Upper lobe of left lung (tissue), 6 donors: ENCODE data around the gene ACER1. TPM values are rescaled to one million over a fixed set of nuclear protein-coding genes. Genes with fewer than 3 reads are reported as not detected.
"Not testable (repeated sequence)": the region's sequence is repeated elsewhere in the genome, so short reads cannot be mapped to it uniquely, and the experiment has no call there.

ENCODE experiments used
- ATAC-seq, 2 donors: fragments of 200-7000 bp; cut with Tn5 transposase; one replicate each; pipeline ENCODE4 v1.9.1; 2022; ENCODE audit warnings: mild to moderate bottlenecking in 2 of 2, moderate library complexity in 2 of 2; ENCODE audit not compliant: low FRiP score in 2 of 2
- DNase-seq, 2 donors: peaks; one replicate each; pipeline ENCODE4 v3.0.0-alpha.2; 2019 to 2020
- H3K27ac ChIP-seq, 4 donors: fragments of 200-600 bp; sonication (generic); one replicate each; pipeline ENCODE4 v1.5.1; 2016 to 2019
- H3K27me3 ChIP-seq, 4 donors: fragments of 200-600 bp; sonication (generic); one replicate each; pipeline ENCODE4 v1.5.1; 2017 to 2019
- H3K36me3 ChIP-seq, 4 donors: fragments of 200-600 bp; sonication (generic); one replicate each; pipeline ENCODE4 v1.5.1; 2016 to 2019
- H3K4me1 ChIP-seq, 4 donors: fragments of 200-600 bp; sonication (generic); one replicate each; pipeline ENCODE4 v1.5.1; 2018 to 2019
- H3K4me3 ChIP-seq, 4 donors: fragments of 200-600 bp; sonication (generic); one replicate each; pipeline ENCODE4 v1.5.1; 2017 to 2019; ENCODE audit warnings: mild to moderate bottlenecking in 2 of 4, moderate library complexity in 1 of 4
- H3K9me3 ChIP-seq, 4 donors: fragments of 200-600 bp; sonication (generic); one replicate each; pipeline ENCODE4 v1.5.1; 2018 to 2019
- CTCF ChIP-seq, 6 experiments: fragments of 450-650 bp in 4 of 6; fragments of 200-600 bp in 2 of 6; sonication (generic) in 2 of 6; IDR thresholded peaks; one replicate each; pipeline ENCODE4 v1.5.1; 2016 to 2019; ENCODE audit warnings: antibody characterized with exemption in 6 of 6
- EP300 ChIP-seq, 4 donors: sonication (generic); formaldehyde crosslinking; IDR thresholded peaks; one replicate each; pipeline ENCODE4 v1.5.1; 2017; ENCODE audit warnings: antibody characterized with exemption in 4 of 4, control low read depth in 2 of 4
- POLR2A ChIP-seq, 4 donors: fragments of 450-650 bp; IDR thresholded peaks; one replicate each; pipeline ENCODE4 v1.5.1; 2016 to 2017; ENCODE audit warnings: antibody characterized with exemption in 4 of 4, mild to moderate bottlenecking in 2 of 4
- POLR2AphosphoS5 ChIP-seq, 2 donors: sonication (generic); formaldehyde crosslinking; IDR thresholded peaks; one replicate each; pipeline ENCODE4 v1.5.1; 2017; ENCODE audit warnings: antibody characterized with exemption in 2 of 2
- WGBS, 2 donors: methylation state at CpG; one replicate each; pipeline ENCODE4 v1.1.5; 2017 to 2018; 5-methylcytosine and 5-hydroxymethylcytosine counted together
- total RNA-seq, 6 donors: library from RNA; depleted of rRNA in 4 of 6; stranded (reverse); fragments of >200 nt in 4 of 6; gene quantifications; one replicate each; pipeline versions ENCODE4 v1.1.0 to v1.2.1, GENCODE V29; 2016 to 2021
- donor health status: DM: no; HTN: no; CAD: no; lungs with moderate emphysema.
- donor health status: DM: no; HTN: yes; CAD: no; lungs with severe emphysema.

Gene ACER1
- total RNA-seq, 6 donors from 2014 or later = not detected

GRCh38 chr19:6286676-6287075 lies 46.7 kb downstream of the ACER1 start:
- no peak for ATAC-seq
- no peaks in the 10 kb centered on the region for H3K36me3 ChIP-seq
- H3K27me3 ChIP-seq = no peaks in the 10 kb centered on the region
- no peak overlapping the region for H3K4me3 ChIP-seq
- WGBS, 2 donors = 64 to 88% methylated on average over 4 of the region's 4 CpGs
- peaks cover 28 to 59% (median 47%) of the 10 kb centered on the region in 4 donors for H3K9me3 ChIP-seq
- no peak for TF ChIP-seq CTCF (IDR thresholded peaks at IDR 0.05)
- TF ChIP-seq POLR2A (IDR thresholded peaks at IDR 0.05) = no peak
- no peak for TF ChIP-seq EP300 (IDR thresholded peaks at IDR 0.05)
- TF ChIP-seq POLR2AphosphoS5 (IDR thresholded peaks at IDR 0.05) = no peak
- no peak overlapping the region for H3K27ac ChIP-seq
- no peaks in the 10 kb centered on the region for H3K4me1 ChIP-seq
- no peak for DNase-seq

GRCh38 chr19:6282393-6282792 lies 51.0 kb downstream of the ACER1 start:
- not testable (repeated sequence) for H3K36me3 ChIP-seq, H3K27me3 ChIP-seq, H3K27ac ChIP-seq, DNase-seq, H3K4me3 ChIP-seq, ATAC-seq
- H3K9me3 ChIP-seq = peaks cover 11 to 19% (median 15%) of the 10 kb centered on the region in 4 donors
- peaks cover 15 to 25% (median 16%) of the 10 kb centered on the region in 4 donors for H3K4me1 ChIP-seq
- 83 to 86% methylated on average over 6 of the region's 6 CpGs for WGBS, 2 donors

- WGBS, 2 donors = 7 to 34% methylated on average over 8 to 36 of the region's 66 CpGs
- peak within 1 kb of the TSS; percentile 88 to 94 (median 92) for H3K27ac ChIP-seq
- ATAC-seq (peak; percentile 96 to 99), DNase-seq (peak; percentile 97 to 100)
- no peaks in the 10 kb centered on the region for H3K36me3 ChIP-seq
- TF ChIP-seq EP300 (IDR thresholded peaks at IDR 0.05) = no peak
- peak; percentile 60 to 97 (median 72) for TF ChIP-seq CTCF (IDR thresholded peaks at IDR 0.05)
- TF ChIP-seq POLR2A (IDR thresholded peaks at IDR 0.05) = peak in 1 of 4 donors; percentile 61
- peak; percentile 66 for TF ChIP-seq POLR2AphosphoS5 (IDR thresholded peaks at IDR 0.05)
- H3K4me1 ChIP-seq = peaks cover 37 to 48% (median 40%) of the 10 kb centered on the region in 4 donors
- peak within 1 kb of the TSS; percentile 88 to 94 (median 92) for H3K4me3 ChIP-seq
- H3K9me3 ChIP-seq = no peaks in the 10 kb centered on the region
- no peaks in the 10 kb centered on the region for H3K27me3 ChIP-seq
Observed at GRCh38 chr19:6279931-6280591, 53.4 kb downstream of the ACER1 start, which contains the start of gene MLLT1. Gene MLLT1 (minus strand): TSS chr19:6279975. CDS start chr19:6279784, 191 bp downstream.

- WGBS, 2 donors = no CpG with 5 or more reads among the region's 59 CpGs
- DNase-seq (no peak), ATAC-seq (no peak)
- Histone ChIP-seq H3K4me3 (peak overlapping the region; percentile 88 to 94 (median 92)), H3K27me3 (no peaks in the 10 kb centered on the region), H3K4me1 (peaks cover 41 to 53% (median 44%) of the 10 kb centered on the region in 4 donors), H3K36me3 (no peaks in the 10 kb centered on the region), H3K9me3 (no peaks in the 10 kb centered on the region), H3K27ac (peak overlapping the region; percentile 88 to 94 (median 92))
- TF ChIP-seq POLR2AphosphoS5 (IDR thresholded peaks at IDR 0.05) (no peak), EP300 (IDR thresholded peaks at IDR 0.05) (no peak), POLR2A (IDR thresholded peaks at IDR 0.05) (no peak), CTCF (IDR thresholded peaks at IDR 0.05) (no peak)
Observed at GRCh38 chr19:6279620-6279930, 53.8 kb downstream of the ACER1 start.

- Histone ChIP-seq H3K27ac (peak overlapping the region; percentile 88 to 94 (median 92)), H3K4me3 (peak overlapping the region; percentile 88 to 94 (median 92)), H3K9me3 (no peaks in the 10 kb centered on the region), H3K27me3 (no peaks in the 10 kb centered on the region), H3K4me1 (peaks cover 47 to 59% (median 50%) of the 10 kb centered on the region in 4 donors), H3K36me3 (no peaks in the 10 kb centered on the region)
- 10 to 14% methylated on average over 17 to 18 of the region's 36 CpGs for WGBS, 2 donors
- TF ChIP-seq POLR2A (IDR thresholded peaks at IDR 0.05) (no peak), CTCF (IDR thresholded peaks at IDR 0.05) (no peak), EP300 (IDR thresholded peaks at IDR 0.05) (no peak), POLR2AphosphoS5 (IDR thresholded peaks at IDR 0.05) (no peak)
- ATAC-seq (no peak), DNase-seq (no peak)
Observed at GRCh38 chr19:6278740-6279619, 54.4 kb downstream of the ACER1 start.
